ENCODE measurements around the gene CDH13. TPM values are rescaled to one million over a fixed set of nuclear protein-coding genes. Genes with fewer than 3 reads are reported as not detected.

Gene CDH13
- total and polyA plus RNA-seq, 2 of the 8 experiments (the other 6 are each of a cell fraction or from before 2014, with no cell fraction given) = 2.3 to 2.4 TPM

DNA sequence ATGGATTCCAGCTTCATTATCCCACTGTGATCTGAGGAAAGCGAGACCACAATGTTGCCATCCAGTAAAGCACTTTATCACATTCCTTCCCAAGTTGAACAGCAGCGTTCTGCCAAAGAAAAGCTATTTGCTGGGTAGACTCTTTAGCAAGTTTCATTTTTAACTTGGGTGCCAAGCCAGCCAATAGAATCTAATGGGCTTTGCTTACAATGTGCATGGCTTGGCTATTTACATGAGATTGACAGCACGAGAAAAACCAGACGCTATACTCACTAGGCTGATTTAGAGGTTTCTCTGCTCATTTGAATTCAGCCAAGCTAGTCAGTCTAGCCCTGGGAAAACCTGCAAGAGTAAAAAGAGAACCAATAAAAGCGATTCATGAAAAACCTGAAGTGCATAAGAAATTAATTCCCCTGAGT, 108.9 kb downstream of the CDH13 start:
- FAIRE-seq = no peak
- H3K4me1 ChIP-seq (replicated peaks in 1 of 4; ENCODE audit: control insufficient read depth in 3 of 4, insufficient read depth in 4 of 4, low read length in 3 of 4) = no peaks in the 10 kb centered on the region

More for the DNA sequence above, 108.9 kb downstream of the CDH13 start:
- no peak overlapping the region for H3K23ac ChIP-seq (ENCODE audit: insufficient read length)
- H3K9ac ChIP-seq (replicated peaks in 1 of 4; ENCODE audit: extremely low read depth in 1 of 4, low read depth in 3 of 4, low read length in 3 of 4) = no peak overlapping the region
- H4K91ac ChIP-seq (replicated peaks; ENCODE audit: insufficient read length, low read length) = no peak overlapping the region
- H3K4me2 ChIP-seq (ENCODE audit: insufficient read depth in 1 of 2, low read depth in 2 of 2, low read length in 2 of 2) = no peak overlapping the region
- H3K27me3 ChIP-seq (replicated peaks in 1 of 4; ENCODE audit: control insufficient read depth in 3 of 4, extremely low read depth in 1 of 4, insufficient read depth in 3 of 4, low read length in 3 of 4) = no peaks in the 10 kb centered on the region
- H2BK12ac ChIP-seq (ENCODE audit: low read depth, low read length) = no peak overlapping the region
- ChIA-PET POLR2A (ENCODE audit: partially characterized antibody) (no interaction called here), CTCF (ENCODE audit: partially characterized antibody) (interaction anchor here (0.9 to 2.0 kb wide), 4 partner anchors 9 to 66 kb away, joined by 3 to 5 read pairs (median 3); no protein-coding TSS in a partner anchor)
- no peak overlapping the region for H3K4ac ChIP-seq (replicated peaks; ENCODE audit: insufficient read length, low read depth, low read length)
- no peak overlapping the region for H4K5ac ChIP-seq (ENCODE audit: insufficient read length, low read depth, low read length)
- H2AFZ ChIP-seq (ENCODE audit: low read length) = no peak overlapping the region
- H3K36me3 ChIP-seq (ENCODE audit: control insufficient read depth in 2 of 4, insufficient read depth in 4 of 4, low read length in 3 of 4) = no peaks in the 10 kb centered on the region
- no peak for DNase-seq (ENCODE audit: low read depth in 1 of 2, low spot score in 2 of 2)
- H3K18ac ChIP-seq (ENCODE audit: extremely low read depth, low read length) = no peak overlapping the region
- no peak overlapping the region for H4K8ac ChIP-seq (ENCODE audit: extremely low read depth, insufficient read depth, low read length)
- no peaks in the 10 kb centered on the region for H3K79me2 ChIP-seq (ENCODE audit: control insufficient read depth in 1 of 2, insufficient read depth in 2 of 2, low read length in 2 of 2)
- H4K20me1 ChIP-seq (replicated peaks in 1 of 2; ENCODE audit: control insufficient read depth in 1 of 2, insufficient read depth in 2 of 2, low read length in 2 of 2) = no peaks in the 10 kb centered on the region
- no peak overlapping the region for H2BK5ac ChIP-seq (ENCODE audit: low read depth, low read length)
- H3K27ac ChIP-seq (ENCODE audit: low read depth, low read length) = no peak overlapping the region
- no peaks in the 10 kb centered on the region; a peak in 1 of 4 replicates for H3K9me3 ChIP-seq (ENCODE audit: insufficient read depth in 2 of 2, low read depth in 1 of 2, low read length in 1 of 2)
- no peak overlapping the region for H3K56ac ChIP-seq (replicated peaks; ENCODE audit: insufficient read length, low read depth, low read length)
- no peak overlapping the region for H3K4me3 ChIP-seq (ENCODE audit: extremely low read depth in 1 of 4, insufficient read depth in 2 of 4, low read depth in 3 of 4, low read length in 4 of 4)
- no peak overlapping the region for H2BK15ac ChIP-seq (ENCODE audit: low read length)
- no peaks in the 10 kb centered on the region for H3K23me2 ChIP-seq (ENCODE audit: low read depth, low read length)
- H3K79me1 ChIP-seq (ENCODE audit: low read depth, low read length) = no peaks in the 10 kb centered on the region
- TF ChIP-seq BRCA1 (IDR thresholded peaks at IDR 0.05; ENCODE audit: low read depth, low read length) (no peak), KDM4A (IDR thresholded peaks at IDR 0.05; ENCODE audit: low read depth, low read length, severe bottlenecking) (no peak), FOSL1 (IDR thresholded peaks at IDR 0.05; ENCODE audit: insufficient read depth, low read depth, low read length) (no peak), SUZ12 (IDR thresholded peaks at IDR 0.05; ENCODE audit: low read length) (no peak), CREB1 (IDR thresholded peaks at IDR 0.05) (no peak), SIX5 (IDR thresholded peaks at IDR 0.05; ENCODE audit: low read depth, low read length) (no peak), ZNF274 (IDR thresholded peaks at IDR 0.05; ENCODE audit: borderline replicate concordance, extremely low read depth, low read length) (no peak), SP4 (IDR thresholded peaks at IDR 0.05; ENCODE audit: low read length) (no peak), TEAD4 (IDR thresholded peaks at IDR 0.05; ENCODE audit: low read depth, low read length) (no peak)
- TF ChIP-seq, protein P1, sequence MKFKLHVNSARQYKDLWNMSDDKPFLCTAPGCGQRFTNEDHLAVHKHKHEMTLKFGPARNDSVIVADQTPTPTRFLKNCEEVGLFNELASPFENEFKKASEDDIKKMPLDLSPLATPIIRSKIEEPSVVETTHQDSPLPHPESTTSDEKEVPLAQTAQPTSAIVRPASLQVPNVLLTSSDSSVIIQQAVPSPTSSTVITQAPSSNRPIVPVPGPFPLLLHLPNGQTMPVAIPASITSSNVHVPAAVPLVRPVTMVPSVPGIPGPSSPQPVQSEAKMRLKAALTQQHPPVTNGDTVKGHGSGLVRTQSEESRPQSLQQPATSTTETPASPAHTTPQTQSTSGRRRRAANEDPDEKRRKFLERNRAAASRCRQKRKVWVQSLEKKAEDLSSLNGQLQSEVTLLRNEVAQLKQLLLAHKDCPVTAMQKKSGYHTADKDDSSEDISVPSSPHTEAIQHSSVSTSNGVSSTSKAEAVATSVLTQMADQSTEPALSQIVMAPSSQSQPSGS (IDR thresholded peaks at IDR 0.05; ENCODE audit: low read length) = no peak
- H2BK20ac ChIP-seq (ENCODE audit: low read length) = no peak overlapping the region
- no peak overlapping the region for H2BK120ac ChIP-seq (replicated peaks; ENCODE audit: low read depth, low read length)
- WGBS, 2 experiments (ENCODE audit: extremely low coverage in 1 of 2, insufficient coverage in 1 of 2, insufficient read length in 1 of 2, insufficient replicate concordance in 2 of 2, low coverage in 1 of 2, low lambda C conversion rate in 2 of 2, missing lambda C conversion rate in 1 of 2) = 89% methylated on average over 5 of the region's 5 CpGs; no CpG with 5 or more reads in 1 of the 2 experiments
- no peak overlapping the region for H3K14ac ChIP-seq (ENCODE audit: insufficient read length)
- H2AK5ac ChIP-seq (ENCODE audit: low read depth, low read length) = no peak overlapping the region
